Smooth muscle cell (in vitro differentiated cells): ENCODE data around the gene FAM53B. TPM values are rescaled to one million over a fixed set of nuclear protein-coding genes. Genes with fewer than 3 reads are reported as not detected.

ENCODE experiments used
- DNase-seq: peaks from one replicate; lab custom pipeline; 2025; ENCODE audit not compliant: unreplicated experiment; lab: John Stamatoyannopoulos, UW
- H2AFZ ChIP-seq: fragments of 200-600 bp; sonication (generic); 2 replicates; pipeline ENCODE4 v1.6.0; 2016; ENCODE audit warnings: antibody characterized with exemption, low read depth, mild to moderate bottlenecking
- H3F3A ChIP-seq: fragments of 200-600 bp; sonication (generic); 2 replicates; pipeline ENCODE4 v1.6.0; 2017; ENCODE audit warnings: antibody characterized with exemption, low read depth
- H3K27ac ChIP-seq: fragments of 200-600 bp; sonication (generic); 2 replicates; pipeline ENCODE4 v1.5.1; 2016; ENCODE audit warnings: low read depth, mild to moderate bottlenecking
- H3K27me3 ChIP-seq: fragments of 200-600 bp; sonication (generic); 2 replicates; pipeline ENCODE4 v1.6.1; 2016; ENCODE audit warnings: low read depth, mild to moderate bottlenecking
- H3K36me3 ChIP-seq: fragments of 200-600 bp; sonication (generic); 2 replicates; pipeline ENCODE4 v1.5.1; 2016; ENCODE audit warnings: low read depth
- H3K4me1 ChIP-seq: fragments of 200-600 bp; sonication (generic); 2 replicates; pipeline ENCODE4 v1.5.1; 2016; ENCODE audit warnings: low read depth
- H3K4me2 ChIP-seq: fragments of 200-600 bp; sonication (generic); 2 replicates; pipeline ENCODE4 v1.6.0; 2016; ENCODE audit warnings: mild to moderate bottlenecking
- H3K4me3 ChIP-seq: fragments of 200-600 bp; sonication (generic); 2 replicates; pipeline ENCODE4 v1.5.1; 2016; ENCODE audit warnings: mild to moderate bottlenecking
- H3K79me2 ChIP-seq: fragments of 200-600 bp; sonication (generic); 2 replicates; pipeline ENCODE4 v1.6.0; 2016; ENCODE audit warnings: low read depth, mild to moderate bottlenecking
- H3K9ac ChIP-seq: fragments of 200-600 bp; sonication (generic); 2 replicates; pipeline ENCODE4 v1.6.0; 2016; ENCODE audit warnings: low read depth
- H3K9me3 ChIP-seq: fragments of 200-600 bp; sonication (generic); replicated peaks from 2 replicates; pipeline ENCODE4 v1.5.1; 2016; ENCODE audit warnings: low read depth
- H4K20me1 ChIP-seq: fragments of 200-600 bp; sonication (generic); 2 replicates; pipeline ENCODE4 v1.6.0; 2016; ENCODE audit warnings: low read depth
- CTCF ChIP-seq: fragments of 200-600 bp; sonication (generic); IDR thresholded peaks from 2 replicates; pipeline ENCODE4 v1.5.1; 2017; ENCODE audit warnings: borderline replicate concordance, mild to moderate bottlenecking, antibody characterized with exemption; ENCODE audit not compliant: insufficient read depth, poor library complexity, severe bottlenecking
- WGBS: methylation state at CpG from one replicate; pipeline ENCODE4 v1.1.7; 2016; ENCODE audit warnings: low lambda C conversion rate; 5-methylcytosine and 5-hydroxymethylcytosine counted together
- polyA plus RNA-seq: library from polyadenylated mRNA; unstranded; fragments of >200 nt; fragmentation: Nextera tagmentation; extraction: Ambion mirVana; gene quantifications from 2 replicates; pipeline ENCODE4 v1.2.1, GENCODE V29; 2016
- total RNA-seq: library from RNA; depleted of rRNA; stranded (reverse); fragments of >200 nt; gene quantifications from 2 replicates; pipeline ENCODE4 v1.2.3, GENCODE V29; 2014

The FAM53B gene
- total and polyA plus RNA-seq, 2 experiments from 2014 or later = 5.5 to 6.2 TPM

- Histone ChIP-seq H3K4me2 (no peak overlapping the region), H2AFZ (no peak overlapping the region), H3F3A (peaks cover 4% of the 10 kb centered on the region), H3K79me2 (no peaks in the 10 kb centered on the region), H3K27ac (no peak overlapping the region), H3K9ac (no peak overlapping the region), H3K9me3 (no peaks in the 10 kb centered on the region), H3K4me3 (no peak overlapping the region), H3K27me3 (no peaks in the 10 kb centered on the region), H4K20me1 (peaks cover 94% of the 10 kb centered on the region), H3K36me3 (no peaks in the 10 kb centered on the region), H3K4me1 (no peaks in the 10 kb centered on the region)
- DNase-seq = no peak
- 60% methylated on average over 6 of the region's 6 CpGs for WGBS
- TF ChIP-seq CTCF = no peak
Measured at GRCh38 chr10:124715439-124715838, 28.7 kb downstream of the FAM53B start.

GRCh38 chr10:124713679-124714255, 30.4 kb downstream of the FAM53B start:
- Histone ChIP-seq H2AFZ (no peak overlapping the region), H3K27ac (no peak overlapping the region), H3K4me1 (peaks cover 6% of the 10 kb centered on the region), H3K9ac (no peak overlapping the region), H3K36me3 (no peaks in the 10 kb centered on the region), H3K4me3 (no peak overlapping the region), H3K27me3 (no peaks in the 10 kb centered on the region), H3K9me3 (no peaks in the 10 kb centered on the region), H3K4me2 (no peak overlapping the region), H4K20me1 (peaks cover 94% of the 10 kb centered on the region), H3F3A (peaks cover 4% of the 10 kb centered on the region), H3K79me2 (no peaks in the 10 kb centered on the region)
- DNase-seq = no peak
- no peak for TF ChIP-seq CTCF
- 40% methylated on average over 10 of the region's 10 CpGs for WGBS

- H2AFZ ChIP-seq = no peak overlapping the region
- H3K9ac ChIP-seq = no peak overlapping the region
- peaks cover 4% of the 10 kb centered on the region for H3F3A ChIP-seq
- H3K27ac ChIP-seq = no peak overlapping the region
- H4K20me1 ChIP-seq = peaks cover 94% of the 10 kb centered on the region
- H3K79me2 ChIP-seq = no peaks in the 10 kb centered on the region
- H3K9me3 ChIP-seq = no peaks in the 10 kb centered on the region
- H3K27me3 ChIP-seq = no peaks in the 10 kb centered on the region
- H3K4me3 ChIP-seq = no peak overlapping the region
- WGBS = 91% methylated on average over 4 of the region's 5 CpGs
- no peaks in the 10 kb centered on the region for H3K36me3 ChIP-seq
- H3K4me2 ChIP-seq = no peak overlapping the region
- TF ChIP-seq CTCF = no peak
- H3K4me1 ChIP-seq = peaks cover 12% of the 10 kb centered on the region
- DNase-seq = no peak
Measured at GRCh38 chr10:124712704-124713407, 31.3 kb downstream of the FAM53B start.
